GM19193 (cell line): ENCODE measurements around the gene HS3ST6.

Experiments used
- POLR2A ChIP-seq: IDR thresholded peaks from 4 replicates; pipeline ENCODE4 v1.6.1; 2011; ENCODE audit not compliant: insufficient read depth, insufficient read length; ENCODE audit errors: extremely low read depth

The HS3ST6 gene

GRCh38 chr16:1877089-1877488, 41.1 kb downstream of the HS3ST6 start:
- TF ChIP-seq POLR2A, result no peak

GRCh38 chr16:1876468-1876867, 41.7 kb downstream of the HS3ST6 start:
- no peak for TF ChIP-seq POLR2A

- TF ChIP-seq POLR2A, result no peak
Observed at GRCh38 chr16:1874854-1875253, 43.4 kb downstream of the HS3ST6 start.

GRCh38 chr16:1871974-1872635, 46.1 kb downstream of the HS3ST6 start, which contains the start of gene MEIOB:
MEIOB (minus strand) TSS chr16:1872164; CDS start chr16:1868175, 3,989 bp downstream.
- TF ChIP-seq POLR2A, result no peak

GRCh38 chr16:1870365-1871082, 47.7 kb downstream of the HS3ST6 start:
- TF ChIP-seq POLR2A, result no peak

- TF ChIP-seq POLR2A, result no peak
Observed at GRCh38 chr16:1865902-1866690, 52.1 kb downstream of the HS3ST6 start.

GRCh38 chr16:1863681-1864460, 54.3 kb downstream of the HS3ST6 start:
- TF ChIP-seq POLR2A, result no peak

GRCh38 chr16:1862394-1862793, 55.8 kb downstream of the HS3ST6 start:
- TF ChIP-seq POLR2A, result no peak

GRCh38 chr16:1861730-1862129, 56.5 kb downstream of the HS3ST6 start:
- no peak for TF ChIP-seq POLR2A
